GM19455 (cell line): ENCODE results near the gene LRCOL1.

Experiments used
- ATAC-seq: cut with Tn5 transposase; IDR thresholded peaks from one replicate; pipeline ENCODE4 v1.9.1; 2021; ENCODE audit not compliant: unreplicated experiment

LRCOL1 gene

GRCh38 chr12:132583736-132584135 lies 26.6 kb downstream of the LRCOL1 start:
- ATAC-seq: no peak

- ATAC-seq: no peak
Observed at GRCh38 chr12:132583411-132583710, 27.0 kb downstream of the LRCOL1 start.

GRCh38 chr12:132582582-132583410 lies 27.6 kb downstream of the LRCOL1 start:
- no peak for ATAC-seq

- ATAC-seq: no peak
Observed at GRCh38 chr12:132582058-132582420, 28.3 kb downstream of the LRCOL1 start.

- ATAC-seq: no peak
Observed at GRCh38 chr12:132581348-132582057, 28.9 kb downstream of the LRCOL1 start.

GRCh38 chr12:132580701-132581292 lies 29.6 kb downstream of the LRCOL1 start:
- no peak for ATAC-seq

- ATAC-seq: no peak
Observed at GRCh38 chr12:132579744-132580143, 30.6 kb downstream of the LRCOL1 start.

GRCh38 chr12:132578826-132579225 lies 31.6 kb downstream of the LRCOL1 start:
- no peak for ATAC-seq

GRCh38 chr12:132578118-132578517 lies 32.3 kb downstream of the LRCOL1 start:
- ATAC-seq: no peak

- ATAC-seq: no peak
Observed at GRCh38 chr12:132577191-132577920, 33.0 kb downstream of the LRCOL1 start.

- ATAC-seq: no peak
Observed at GRCh38 chr12:132576701-132577100, 33.7 kb downstream of the LRCOL1 start.

GRCh38 chr12:132575661-132576060 lies 34.7 kb downstream of the LRCOL1 start:
- ATAC-seq: no peak

- ATAC-seq: no peak
Observed at GRCh38 chr12:132574271-132574996, 35.9 kb downstream of the LRCOL1 start.

GRCh38 chr12:132572801-132573760 lies 37.3 kb downstream of the LRCOL1 start:
- no peak for ATAC-seq

GRCh38 chr12:132572106-132572505 lies 38.3 kb downstream of the LRCOL1 start:
- no peak for ATAC-seq

- no peak for ATAC-seq
Observed at GRCh38 chr12:132571598-132571997, 38.8 kb downstream of the LRCOL1 start.

GRCh38 chr12:132571051-132571450 lies 39.3 kb downstream of the LRCOL1 start:
- ATAC-seq: no peak

- ATAC-seq: no peak
Observed at GRCh38 chr12:132570635-132571034, 39.7 kb downstream of the LRCOL1 start.

GRCh38 chr12:132569856-132570480 lies 40.4 kb downstream of the LRCOL1 start:
- ATAC-seq: no peak
